ENCODE data around the gene RPL41.
A peak's percentile ranks its signal among the peaks of the same experiment; 100 is the strongest.
"Not testable (repeated sequence)": the region's sequence is repeated elsewhere in the genome, so short reads cannot be mapped to it uniquely, and the experiment has no call there.

The RPL41 gene

GRCh38 chr12:56145217-56145616 lies 28.8 kb downstream of the RPL41 start:
- DNase-seq (ENCODE audit: low spot score in 2 of 2): no peak
- in situ Hi-C loops (cut with MboI; ENCODE audit: low sequenced_read_pairs): no loop called here
- H3K36me3 ChIP-seq (replicated peaks): peaks cover 48% of the 10 kb centered on the region
- no peak overlapping the region for H3K4me3 ChIP-seq
- no peaks in the 10 kb centered on the region for H3K27me3 ChIP-seq (ENCODE audit: low read depth)
- H3K4me1 ChIP-seq: 0 out of 2 replicates have a peak, but pooled peaks cover 2% of the 10 kb centered on the region
- no peaks in the 10 kb centered on the region for H3K9me3 ChIP-seq

GRCh38 chr12:56146492-56147460 lies 30.3 kb downstream of the RPL41 start:
- H3K27me3 ChIP-seq (ENCODE audit: low read depth): no peaks in the 10 kb centered on the region
- H3K4me3 ChIP-seq: no peak overlapping the region
- no peaks in the 10 kb centered on the region for H3K9me3 ChIP-seq
- DNase-seq (ENCODE audit: low spot score in 2 of 2): no peak
- peaks cover 35% of the 10 kb centered on the region for H3K36me3 ChIP-seq (replicated peaks)
- H3K4me1 ChIP-seq: peaks cover 2% of the 10 kb centered on the region; the same call in 1 of the 2 replicates
- in situ Hi-C loops (cut with MboI; ENCODE audit: low sequenced_read_pairs): no loop called here

- H3K4me1 ChIP-seq: peaks cover 5% of the 10 kb centered on the region
- in situ Hi-C loops (cut with MboI; ENCODE audit: low sequenced_read_pairs): no loop called here
- H3K27me3 ChIP-seq (ENCODE audit: low read depth): no peaks in the 10 kb centered on the region
- DNase-seq (ENCODE audit: low spot score in 2 of 2): no peak
- no peak overlapping the region for H3K4me3 ChIP-seq
- H3K9me3 ChIP-seq: no peaks in the 10 kb centered on the region
- peaks cover 3% of the 10 kb centered on the region for H3K36me3 ChIP-seq (replicated peaks)
These were observed 34.1 kb downstream of the RPL41 start for GRCh38 chr12:56150563-56150962.

- Histone ChIP-seq H3K4me1 (peaks cover 3% of the 10 kb centered on the region), H3K36me3 (replicated peaks) (peaks cover 3% of the 10 kb centered on the region), H3K27me3 (ENCODE audit: low read depth) (no peaks in the 10 kb centered on the region), H3K4me3 (peak overlapping the region; percentile 50), H3K9me3 (no peaks in the 10 kb centered on the region)
- peak; percentile 45 to 67 for DNase-seq (ENCODE audit: low spot score in 2 of 2)
- in situ Hi-C loops (cut with MboI; ENCODE audit: low sequenced_read_pairs): no loop called here
These were observed 35.3 kb downstream of the RPL41 start for GRCh38 chr12:56151672-56152131.

GRCh38 chr12:56152132-56152755 lies 35.8 kb downstream of the RPL41 start, which contains the start of gene MYL6B:
Gene MYL6B (plus strand): TSS chr12:56152587. CDS start chr12:56153919, 1,332 bp downstream.
- DNase-seq (ENCODE audit: low spot score in 2 of 2): peak; percentile 91 to 94
- no peaks in the 10 kb centered on the region for H3K27me3 ChIP-seq (ENCODE audit: low read depth)
- H3K36me3 ChIP-seq (replicated peaks): peaks cover 3% of the 10 kb centered on the region
- no peaks in the 10 kb centered on the region for H3K9me3 ChIP-seq
- H3K4me1 ChIP-seq: peaks cover 7% of the 10 kb centered on the region
- in situ Hi-C loops (cut with MboI; ENCODE audit: low sequenced_read_pairs): no loop called here
- H3K4me3 ChIP-seq: peak within 1 kb of the TSS; percentile 50

GRCh38 chr12:56152756-56153677 lies 36.6 kb downstream of the RPL41 start:
- H3K27me3 ChIP-seq (ENCODE audit: low read depth): no peaks in the 10 kb centered on the region
- peaks cover 3% of the 10 kb centered on the region for H3K36me3 ChIP-seq (replicated peaks)
- in situ Hi-C loops (cut with MboI; ENCODE audit: low sequenced_read_pairs): no loop called here
- no peaks in the 10 kb centered on the region for H3K9me3 ChIP-seq
- H3K4me1 ChIP-seq: peaks cover 11% of the 10 kb centered on the region
- H3K4me3 ChIP-seq: peak overlapping the region; percentile 50
- no peak for DNase-seq (ENCODE audit: low spot score in 2 of 2)

GRCh38 chr12:56153678-56154065 lies 37.2 kb downstream of the RPL41 start:
- Histone ChIP-seq H3K36me3 (replicated peaks) (peaks cover 3% of the 10 kb centered on the region), H3K27me3 (ENCODE audit: low read depth) (no peaks in the 10 kb centered on the region), H3K4me1 (peaks cover 11% of the 10 kb centered on the region), H3K4me3 (no peak overlapping the region), H3K9me3 (no peaks in the 10 kb centered on the region)
- in situ Hi-C loops (cut with MboI; ENCODE audit: low sequenced_read_pairs): no loop called here
- no peak for DNase-seq (ENCODE audit: low spot score in 2 of 2)

GRCh38 chr12:56154246-56154771 lies 37.9 kb downstream of the RPL41 start:
- Histone ChIP-seq H3K4me3 (no peak overlapping the region), H3K36me3 (replicated peaks) (peaks cover 5% of the 10 kb centered on the region), H3K9me3 (no peaks in the 10 kb centered on the region), H3K27me3 (ENCODE audit: low read depth) (no peaks in the 10 kb centered on the region), H3K4me1 (peaks cover 11% of the 10 kb centered on the region)
- in situ Hi-C loops (cut with MboI; ENCODE audit: low sequenced_read_pairs): no loop called here
- DNase-seq (ENCODE audit: low spot score in 2 of 2): no peak

- Histone ChIP-seq H3K9me3 (no peaks in the 10 kb centered on the region), H3K4me3 (no peak overlapping the region), H3K27me3 (ENCODE audit: low read depth) (no peaks in the 10 kb centered on the region), H3K4me1 (peaks cover 17% of the 10 kb centered on the region), H3K36me3 (replicated peaks) (peaks cover 7% of the 10 kb centered on the region)
- in situ Hi-C loops (cut with MboI; ENCODE audit: low sequenced_read_pairs): no loop called here
- DNase-seq (ENCODE audit: low spot score in 2 of 2): no peak
These were observed 38.4 kb downstream of the RPL41 start for GRCh38 chr12:56154818-56155217.

GRCh38 chr12:56155256-56155845 lies 38.9 kb downstream of the RPL41 start:
- no peaks in the 10 kb centered on the region for H3K9me3 ChIP-seq
- in situ Hi-C loops (cut with MboI; ENCODE audit: low sequenced_read_pairs): no loop called here
- no peak for DNase-seq (ENCODE audit: low spot score in 2 of 2)
- no peak overlapping the region for H3K4me3 ChIP-seq
- no peaks in the 10 kb centered on the region for H3K27me3 ChIP-seq (ENCODE audit: low read depth)
- peaks cover 22% of the 10 kb centered on the region for H3K4me1 ChIP-seq
- H3K36me3 ChIP-seq (replicated peaks): peaks cover 12% of the 10 kb centered on the region

- in situ Hi-C loops (cut with MboI; ENCODE audit: low sequenced_read_pairs); H3K27me3 ChIP-seq (ENCODE audit: low read depth); H3K9me3 ChIP-seq; DNase-seq (ENCODE audit: low spot score in 2 of 2): not testable (repeated sequence)
- peak overlapping the region; percentile 87; the same call in 1 of the 2 replicates for H3K4me3 ChIP-seq
- peaks cover 25% of the 10 kb centered on the region for H3K36me3 ChIP-seq (replicated peaks)
- H3K4me1 ChIP-seq: peaks cover 24% of the 10 kb centered on the region
These were observed 40.2 kb downstream of the RPL41 start for GRCh38 chr12:56156464-56157200.
